HG02938 (cell line): Measurements from ENCODE around the gene HDDC2.

ENCODE experiments used
- ATAC-seq: cut with Tn5 transposase; IDR thresholded peaks from one replicate; pipeline ENCODE4 v1.9.1; 2021; ENCODE audit warnings: mild to moderate bottlenecking, moderate library complexity; ENCODE audit not compliant: unreplicated experiment

HDDC2 gene

DNA sequence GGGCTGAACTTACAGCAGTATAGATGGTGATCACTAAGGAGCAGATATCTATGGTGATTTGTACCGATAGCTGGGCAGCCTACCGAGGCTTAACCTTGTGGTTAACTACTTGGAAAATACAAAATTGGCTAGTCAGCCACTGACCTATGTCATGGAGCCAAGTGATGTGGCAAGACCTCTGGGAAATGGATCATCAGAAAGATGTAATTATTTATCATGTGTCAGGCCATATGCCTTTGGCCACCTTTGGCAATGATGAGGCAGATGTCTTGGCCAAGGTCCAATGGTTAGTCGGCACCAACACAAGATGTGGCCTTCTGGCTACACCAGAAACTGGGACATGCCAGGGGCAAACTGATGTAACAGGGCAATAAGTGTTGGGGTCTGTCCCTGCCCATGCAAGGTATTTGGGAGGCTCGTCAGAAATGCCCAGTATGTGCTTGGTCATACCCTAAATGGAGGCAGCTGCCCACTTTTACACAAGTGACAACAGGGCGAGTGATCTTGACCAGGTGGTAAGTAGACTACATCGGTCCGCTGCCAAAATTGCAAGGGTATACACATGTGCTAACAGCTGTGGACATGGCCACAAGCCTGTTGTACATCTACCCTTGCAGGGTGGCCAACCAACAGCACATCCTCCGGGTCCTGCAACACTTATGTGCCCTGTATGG is 30.1 kb downstream of the HDDC2 start:
- no peak for ATAC-seq

- no peak for ATAC-seq
These were observed 31.4 kb downstream of the HDDC2 start for GRCh38 chr6:125270380-125270779.

- ATAC-seq: no peak
These were observed 32.3 kb downstream of the HDDC2 start for GRCh38 chr6:125269328-125269985.

DNA sequence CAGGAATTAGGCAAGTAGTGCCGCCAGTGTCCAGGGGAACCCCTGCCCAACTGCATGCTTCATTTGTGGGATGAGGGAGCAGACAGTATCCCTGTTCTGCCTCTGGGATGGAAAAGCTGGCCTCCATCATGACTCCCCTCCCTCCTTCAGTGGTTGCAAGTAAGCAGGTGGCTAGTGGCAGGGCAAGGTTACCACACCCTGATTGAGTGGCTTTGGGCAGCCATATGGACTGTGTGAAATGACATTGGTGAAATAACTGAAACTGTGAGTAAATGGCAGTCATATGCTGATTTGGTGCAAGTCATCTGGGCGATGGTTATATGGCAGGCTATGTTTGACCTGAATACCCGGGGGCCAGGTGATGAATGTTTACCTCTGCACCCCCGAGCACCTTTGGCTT is 33.0 kb downstream of the HDDC2 start:
- ATAC-seq: no peak

DNA sequence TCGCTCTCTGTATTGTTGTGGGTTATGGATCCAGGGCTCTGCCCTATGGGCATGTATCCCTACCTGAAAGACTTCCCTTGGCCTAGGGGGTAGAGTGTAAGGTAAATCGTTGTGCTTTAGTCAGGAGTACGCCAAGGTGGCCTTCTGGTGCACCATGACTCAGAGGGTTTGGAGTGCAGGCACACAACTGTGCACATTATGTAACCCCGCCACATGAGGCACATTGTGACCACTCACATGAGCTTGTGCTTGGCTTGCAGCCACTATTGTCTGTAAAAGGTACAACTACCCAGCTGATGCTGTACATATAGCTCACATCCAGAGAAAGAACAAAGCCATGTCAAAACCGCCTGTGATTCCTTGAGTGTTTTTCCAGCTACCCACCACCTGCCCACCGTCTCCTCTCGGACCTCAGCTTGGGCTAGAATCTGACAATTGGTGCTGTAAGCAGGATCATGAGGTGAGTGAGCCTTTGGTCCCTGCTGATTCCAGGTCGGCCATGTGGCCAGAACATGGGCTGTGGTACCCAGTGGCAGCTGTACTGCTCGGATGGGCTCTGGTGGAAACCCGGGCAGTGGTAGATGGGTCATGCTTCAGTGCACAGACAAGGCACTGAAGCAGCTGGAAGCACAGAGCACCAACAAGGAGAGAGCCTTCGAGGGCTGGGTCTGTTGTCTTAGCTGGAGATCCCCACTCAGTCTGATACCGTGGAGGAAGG is 33.8 kb downstream of the HDDC2 start:
- ATAC-seq: no peak

GRCh38 chr6:125264476-125264875 is 37.3 kb downstream of the HDDC2 start:
- ATAC-seq: no peak

GRCh38 chr6:125262016-125263013 is 39.5 kb downstream of the HDDC2 start:
- no peak for ATAC-seq

DNA sequence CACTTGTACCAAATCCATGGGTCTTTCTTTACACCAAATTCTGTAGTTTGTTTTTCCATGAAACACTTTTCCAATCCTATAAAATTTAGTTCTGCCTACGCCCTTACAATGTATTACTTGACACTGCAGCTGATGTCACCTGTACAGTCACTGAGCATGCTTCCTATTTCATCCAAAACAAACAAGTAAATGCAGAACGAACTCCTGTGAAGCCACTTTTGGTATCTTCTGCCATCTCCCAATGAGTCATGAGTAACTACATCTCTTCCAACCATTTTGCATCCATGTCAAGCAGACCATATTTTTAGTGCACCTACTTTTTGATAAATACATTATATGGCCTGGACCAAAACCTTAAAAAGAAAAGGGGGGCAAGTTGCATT is 42.4 kb downstream of the HDDC2 start:
- ATAC-seq: no peak

DNA sequence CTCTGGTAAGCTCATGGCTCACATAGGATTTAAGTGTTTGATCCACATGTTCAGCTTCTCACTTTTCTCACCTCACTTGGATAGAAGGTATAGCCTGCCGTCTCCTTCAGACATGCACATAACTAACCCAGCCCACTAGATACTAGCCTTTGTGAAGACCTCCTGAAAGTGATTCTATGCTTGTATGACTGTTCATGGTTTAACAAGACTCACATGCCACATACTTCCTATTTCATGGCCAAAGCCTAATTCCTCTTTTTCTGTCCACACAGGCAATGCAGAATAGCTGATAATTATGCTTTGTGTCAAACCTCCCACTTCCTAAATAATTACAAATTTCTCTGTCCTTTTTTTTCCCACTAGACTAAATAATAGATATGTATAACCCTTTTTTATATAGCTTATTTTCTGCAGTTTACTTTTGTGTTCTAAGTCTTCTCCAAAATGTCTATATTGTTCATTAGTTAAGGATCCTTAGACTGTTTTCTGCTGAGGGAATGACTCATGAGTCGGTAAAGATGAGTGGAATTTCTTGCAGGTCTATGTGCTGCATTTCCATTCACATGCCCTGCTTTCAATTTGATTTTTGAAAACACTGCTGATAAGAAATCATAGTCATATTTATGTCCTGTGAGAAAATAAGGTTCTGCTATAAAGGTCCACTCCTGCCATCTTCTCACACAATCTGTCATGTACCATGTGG is 43.0 kb downstream of the HDDC2 start:
- peak; percentile 72 for ATAC-seq

DNA sequence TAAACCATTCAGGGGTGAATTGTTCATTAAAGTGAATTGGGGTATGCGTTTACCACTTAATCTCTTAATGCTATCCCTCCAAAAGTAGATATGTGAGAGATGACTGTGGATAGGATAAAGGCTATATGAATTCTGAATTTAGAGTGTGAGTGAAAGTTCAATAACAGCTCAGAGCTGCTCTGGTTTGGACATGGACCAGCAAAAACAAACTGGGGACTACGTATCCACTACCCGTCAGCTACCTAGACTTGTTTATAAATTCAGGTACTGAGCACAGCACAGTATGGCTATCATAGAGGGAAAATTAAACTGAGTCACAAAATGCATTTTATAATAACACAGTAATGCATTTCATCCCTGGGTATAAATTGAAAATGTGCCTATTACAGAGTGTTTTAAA is 44.4 kb downstream of the HDDC2 start:
- ATAC-seq: no peak

DNA sequence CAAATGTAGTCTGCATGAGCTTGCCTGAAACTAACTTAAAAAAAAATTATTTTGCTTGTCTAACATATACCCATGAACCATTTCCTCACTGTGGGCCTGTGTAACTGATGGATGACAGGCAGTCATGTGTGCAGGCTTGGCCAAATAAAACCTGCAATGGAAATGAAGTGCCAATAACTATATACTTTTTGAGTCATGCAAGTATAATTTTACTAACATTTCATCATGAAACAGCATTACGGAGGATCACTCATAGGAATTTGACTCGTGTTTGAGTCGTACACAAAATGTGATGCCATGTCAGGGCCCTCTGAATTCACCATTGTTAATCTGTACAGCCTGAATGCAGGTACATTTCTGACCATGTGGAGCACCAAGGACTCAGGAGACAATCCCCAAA is 46.6 kb downstream of the HDDC2 start:
- ATAC-seq: no peak

GRCh38 chr6:125254321-125254720 is 47.4 kb downstream of the HDDC2 start:
- ATAC-seq: no peak

DNA sequence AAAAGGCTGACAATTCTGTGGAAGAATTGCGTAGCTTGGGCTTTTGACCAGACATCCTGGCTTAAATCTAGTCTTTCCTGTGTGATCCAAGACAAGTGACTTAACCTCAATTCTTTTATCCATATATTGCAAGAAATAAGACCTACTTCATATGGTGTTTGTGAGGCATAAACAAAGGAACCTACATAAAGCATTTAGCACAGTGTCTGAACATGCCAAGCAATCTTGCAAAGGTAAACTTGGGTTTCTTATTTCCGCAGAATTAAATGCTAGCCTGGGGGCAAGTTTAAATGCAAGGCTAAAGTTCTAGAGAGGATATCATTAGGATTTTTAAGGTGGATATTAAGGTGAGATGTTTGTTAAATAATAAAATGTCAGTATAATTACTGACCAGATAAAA is 47.9 kb downstream of the HDDC2 start:
- no peak for ATAC-seq

DNA sequence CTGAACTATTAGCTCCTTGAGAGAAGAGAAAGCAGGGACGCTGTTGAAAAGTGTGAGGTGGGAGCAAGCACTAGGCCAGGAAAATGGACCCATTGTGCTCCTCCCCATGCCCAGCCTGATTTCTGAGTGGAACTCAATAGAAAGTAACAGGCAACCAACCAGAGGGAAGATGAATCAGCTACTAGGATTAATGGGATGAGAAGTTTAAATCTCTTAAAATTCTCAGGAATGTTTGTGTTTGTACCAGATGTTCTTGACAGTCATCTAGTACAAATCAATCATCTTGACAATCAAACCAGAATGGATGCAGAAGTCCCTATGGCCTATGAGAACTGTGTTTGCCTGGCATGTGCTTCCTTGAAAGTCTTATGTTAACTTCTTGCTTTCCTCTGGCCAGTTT is 48.9 kb downstream of the HDDC2 start:
- no peak for ATAC-seq

GRCh38 chr6:125251516-125252220 is 50.1 kb downstream of the HDDC2 start:
- no peak for ATAC-seq

GRCh38 chr6:125250511-125250910 is 51.3 kb downstream of the HDDC2 start:
- no peak for ATAC-seq

GRCh38 chr6:125248136-125248535 is 53.6 kb downstream of the HDDC2 start:
- no peak for ATAC-seq

GRCh38 chr6:125246566-125246965 is 55.2 kb downstream of the HDDC2 start:
- no peak for ATAC-seq

- no peak for ATAC-seq
These were observed 56.1 kb downstream of the HDDC2 start for GRCh38 chr6:125245523-125246264.
